Measurements from ENCODE around the gene LMNTD1.
"Not testable (repeated sequence)": the region's sequence is repeated elsewhere in the genome, so short reads cannot be mapped to it uniquely, and the experiment has no call there.

LMNTD1 gene

DNA sequence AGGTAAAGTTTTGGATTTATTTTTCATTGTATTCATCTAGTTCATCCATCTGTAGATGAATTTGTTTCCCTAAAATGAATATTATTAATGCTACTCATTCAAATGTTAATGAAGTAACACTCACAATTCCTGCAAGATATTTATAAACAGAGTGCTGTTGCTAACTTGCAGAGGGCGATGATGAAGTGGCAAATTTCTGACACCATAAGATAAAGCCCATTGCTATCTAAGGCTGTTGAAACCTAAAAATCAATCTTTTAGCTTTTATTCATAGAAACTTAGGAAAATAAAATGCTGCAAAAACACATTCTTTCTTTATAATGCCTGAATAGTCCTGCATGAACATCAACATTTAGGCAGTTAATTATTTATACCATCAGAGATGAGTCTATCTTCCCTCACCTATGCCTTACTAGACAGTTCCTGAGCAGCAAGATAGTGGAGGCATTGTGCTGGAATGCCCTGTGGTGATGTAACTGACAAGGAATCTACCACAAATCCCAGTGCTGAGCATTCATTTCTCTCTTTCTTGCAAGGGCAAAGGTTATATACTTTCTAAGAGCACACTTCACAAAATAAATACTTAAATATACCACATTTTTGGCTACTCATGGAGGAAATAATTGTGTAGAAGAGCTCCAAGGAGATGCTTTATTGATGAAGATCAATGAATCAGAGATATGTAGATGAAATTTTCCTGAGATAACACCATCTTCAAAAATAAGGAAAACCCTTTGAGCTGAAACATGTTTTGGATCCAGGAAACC is 57.6 kb downstream of the LMNTD1 start:
- no peak for TF ChIP-seq JUND (IDR thresholded peaks at IDR 0.05; ENCODE audit: low read depth)
- no peak for DNase-seq (ENCODE audit: low read depth in 1 of 2, low spot score in 1 of 2)
- in situ Hi-C loops (cut with HindIII; ENCODE audit: low pct_unique_long_range_greater_than_20kb, low sequenced_read_pairs), result no loop called here

DNA sequence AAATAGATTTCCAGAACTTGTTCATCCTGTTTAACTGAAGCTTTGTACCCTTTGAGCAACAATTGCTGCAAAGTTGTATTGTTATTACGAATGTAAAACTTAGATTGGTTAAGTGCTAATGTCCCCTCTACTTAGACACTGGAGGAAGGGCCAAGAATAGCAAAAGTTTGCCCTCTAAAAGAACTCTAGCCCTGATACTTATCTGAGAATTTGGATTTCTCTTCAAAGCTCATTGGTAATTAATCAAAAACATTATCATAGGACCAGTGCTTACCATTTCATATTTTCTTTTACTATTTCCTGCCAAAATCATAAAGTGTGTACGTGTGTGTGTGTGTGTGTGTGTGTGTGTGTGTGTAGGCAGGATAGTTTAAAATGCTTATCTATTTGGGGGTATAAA is 58.2 kb downstream of the LMNTD1 start:
- no peak for DNase-seq (ENCODE audit: low read depth in 1 of 2, low spot score in 1 of 2)
- in situ Hi-C loops (cut with HindIII; ENCODE audit: low pct_unique_long_range_greater_than_20kb, low sequenced_read_pairs), result no loop called here
- TF ChIP-seq JUND (IDR thresholded peaks at IDR 0.05; ENCODE audit: low read depth), result no peak

DNA sequence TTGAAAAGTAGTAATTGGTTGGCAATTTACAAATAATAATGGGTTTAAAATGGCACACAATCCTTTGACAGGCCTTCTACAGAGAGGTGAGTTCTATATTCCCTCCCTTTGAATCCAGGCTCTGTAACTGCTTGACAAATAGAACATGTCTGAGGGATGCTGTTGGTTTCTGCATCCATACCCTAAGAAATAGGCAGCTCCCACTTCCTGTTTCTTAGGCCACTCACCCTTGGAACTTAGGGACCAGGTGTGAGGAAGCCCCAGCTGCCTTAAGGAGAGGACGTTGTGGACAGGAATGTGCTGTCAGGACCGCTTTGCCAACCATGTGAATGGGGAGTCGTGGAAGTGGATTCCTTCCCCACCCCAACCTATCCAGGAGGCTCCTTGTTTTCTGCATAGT is 59.4 kb downstream of the LMNTD1 start:
- TF ChIP-seq JUND (IDR thresholded peaks at IDR 0.05; ENCODE audit: low read depth), result no peak
- no peak for DNase-seq (ENCODE audit: low read depth in 1 of 2, low spot score in 1 of 2)
- in situ Hi-C loops (cut with HindIII; ENCODE audit: low pct_unique_long_range_greater_than_20kb, low sequenced_read_pairs), result no loop called here

DNA sequence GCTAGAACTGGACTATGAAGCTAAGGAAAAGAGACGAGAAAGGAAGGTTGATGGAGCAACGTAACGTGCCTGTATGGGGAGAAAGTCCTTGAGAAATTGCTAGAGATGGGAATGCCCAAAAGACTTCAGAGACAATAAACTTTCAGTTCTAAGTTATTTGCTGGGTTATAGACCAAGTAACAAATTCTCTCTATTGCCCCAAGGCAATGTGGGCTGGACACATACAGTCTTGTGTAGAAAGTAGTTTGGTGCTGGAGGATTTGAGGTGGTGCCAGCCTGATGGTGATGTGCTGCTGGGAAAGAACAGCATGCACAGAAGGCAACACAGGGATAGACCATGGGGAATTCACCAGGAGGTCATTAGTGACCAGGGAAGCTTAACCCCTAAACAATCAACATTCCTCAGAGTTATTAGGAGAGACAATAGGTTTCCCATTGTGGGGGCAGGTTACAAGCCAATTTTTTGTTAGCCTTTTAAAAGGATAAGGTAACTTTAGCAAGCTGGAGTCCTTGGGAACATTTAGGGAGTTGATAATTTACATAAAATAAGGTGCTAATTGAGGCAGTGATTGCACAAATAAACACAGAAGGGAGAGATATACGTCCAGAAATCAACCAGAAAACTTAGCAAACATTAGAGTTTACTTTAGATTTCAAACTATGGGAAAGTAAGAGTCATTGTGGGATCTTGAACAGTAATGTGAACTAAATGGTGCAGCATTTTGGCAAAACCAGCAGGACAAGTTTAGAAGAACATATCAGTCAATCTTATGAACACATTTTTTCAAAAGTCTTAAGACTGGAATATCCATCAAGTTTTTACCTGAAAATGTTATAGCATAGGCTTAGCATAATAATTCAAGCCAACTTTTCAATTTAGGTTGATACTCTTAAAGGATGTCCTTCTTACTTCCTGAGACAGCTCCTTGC is 61.4 kb downstream of the LMNTD1 start:
- no peak for TF ChIP-seq JUND (IDR thresholded peaks at IDR 0.05; ENCODE audit: low read depth)
- in situ Hi-C loops (cut with HindIII; ENCODE audit: low pct_unique_long_range_greater_than_20kb, low sequenced_read_pairs), result no loop called here
- DNase-seq (ENCODE audit: low read depth in 1 of 2, low spot score in 1 of 2), result peak in 1 of 2 experiments; percentile 37

DNA sequence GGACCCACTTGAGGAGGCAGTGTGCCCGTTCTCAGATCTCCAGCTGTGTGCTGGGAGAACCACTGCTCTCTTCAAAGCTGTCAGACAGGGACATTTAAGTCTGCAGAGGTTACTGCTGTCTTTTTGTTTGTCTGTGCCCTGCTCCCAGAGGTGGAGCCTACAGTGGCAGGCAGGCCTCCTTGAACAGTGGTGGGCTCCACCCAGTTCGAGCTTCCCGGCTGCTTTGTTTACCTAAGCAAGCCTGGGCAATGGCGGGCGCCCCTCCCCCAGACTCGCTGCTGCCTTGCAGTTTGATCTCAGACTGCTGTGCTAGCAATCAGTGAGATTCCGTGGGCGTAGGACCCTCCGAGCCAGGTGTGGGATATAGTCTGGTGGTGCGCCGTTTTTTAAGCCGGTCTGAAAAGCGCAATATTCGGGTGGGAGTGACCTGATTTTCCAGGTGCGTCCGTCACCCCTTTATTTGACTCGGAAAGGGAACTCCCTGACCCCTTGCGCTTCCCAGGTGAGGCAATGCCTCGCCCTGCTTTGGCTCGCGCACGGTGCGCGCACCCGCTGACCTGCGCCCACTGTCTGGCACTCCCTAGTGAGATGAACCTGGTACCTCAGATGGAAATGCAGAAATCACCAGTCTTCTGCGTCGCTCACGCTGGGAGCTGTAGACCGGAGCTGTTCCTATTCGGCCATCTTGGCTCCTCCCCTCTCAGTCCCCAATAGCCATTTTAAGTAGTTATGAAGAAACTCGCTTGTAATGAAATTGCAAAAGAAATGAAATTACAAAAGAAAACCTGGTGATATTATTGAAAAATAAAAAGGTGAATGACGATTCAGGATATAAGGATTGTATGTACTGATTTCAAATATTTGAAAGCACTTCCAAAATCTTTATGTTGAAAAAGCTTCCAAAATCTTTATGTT is 63.9 kb downstream of the LMNTD1 start:
- in situ Hi-C loops (cut with HindIII; ENCODE audit: low pct_unique_long_range_greater_than_20kb, low sequenced_read_pairs); DNase-seq (ENCODE audit: low read depth in 1 of 2, low spot score in 1 of 2): not testable (repeated sequence)

DNA sequence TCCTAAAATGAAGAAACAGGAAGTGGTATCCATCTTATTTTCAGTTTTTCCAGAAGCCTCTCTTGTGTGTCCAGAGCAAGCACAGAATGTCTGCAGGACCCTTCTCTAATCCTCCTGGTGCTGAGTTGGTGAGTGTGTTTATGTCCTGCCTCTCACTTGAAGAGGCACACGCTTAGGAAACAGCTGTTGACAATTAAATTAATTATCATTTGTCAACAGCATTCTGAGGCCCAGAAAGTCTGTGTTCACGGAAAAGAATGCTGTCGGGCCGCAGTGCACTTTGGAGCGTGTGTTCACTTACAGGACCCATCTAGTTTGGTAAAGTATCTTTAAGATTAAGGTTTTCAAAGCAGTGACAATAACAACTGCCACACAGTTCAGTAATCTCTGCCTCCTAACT is 70.5 kb downstream of the LMNTD1 start:
- TF ChIP-seq JUND (IDR thresholded peaks at IDR 0.05; ENCODE audit: low read depth), result no peak
- in situ Hi-C loops (cut with HindIII; ENCODE audit: low pct_unique_long_range_greater_than_20kb, low sequenced_read_pairs), result no loop called here

DNA sequence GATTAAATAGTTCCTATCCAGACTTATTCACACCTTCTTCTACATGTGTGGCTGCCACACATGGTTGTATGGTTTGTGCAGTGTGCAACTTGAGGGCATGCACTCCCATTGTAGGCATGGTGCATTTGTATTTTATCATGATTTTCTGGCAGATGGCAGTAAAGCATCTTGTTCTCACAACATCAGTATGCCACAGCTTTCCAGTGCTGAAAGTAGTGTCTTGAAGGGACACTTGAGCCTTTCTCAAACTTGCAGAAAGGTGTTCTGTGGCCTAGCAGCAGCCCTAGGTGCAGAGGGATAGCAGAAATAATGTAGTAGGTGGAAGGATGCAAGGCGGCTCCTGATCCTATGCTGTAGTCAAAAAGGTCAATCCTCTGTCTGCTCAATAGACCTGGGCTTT is 72.9 kb downstream of the LMNTD1 start:
- peak in 1 of 2 experiments; percentile 22 for DNase-seq (ENCODE audit: low read depth in 1 of 2, low spot score in 1 of 2)
- no peak for TF ChIP-seq JUND (IDR thresholded peaks at IDR 0.05; ENCODE audit: low read depth)
- in situ Hi-C loops (cut with HindIII; ENCODE audit: low pct_unique_long_range_greater_than_20kb, low sequenced_read_pairs), result no loop called here

More for the DNA sequence above, 70.5 kb downstream of the LMNTD1 start:
- DNase-seq (ENCODE audit: low read depth in 1 of 2, low spot score in 1 of 2), result no peak

DNA sequence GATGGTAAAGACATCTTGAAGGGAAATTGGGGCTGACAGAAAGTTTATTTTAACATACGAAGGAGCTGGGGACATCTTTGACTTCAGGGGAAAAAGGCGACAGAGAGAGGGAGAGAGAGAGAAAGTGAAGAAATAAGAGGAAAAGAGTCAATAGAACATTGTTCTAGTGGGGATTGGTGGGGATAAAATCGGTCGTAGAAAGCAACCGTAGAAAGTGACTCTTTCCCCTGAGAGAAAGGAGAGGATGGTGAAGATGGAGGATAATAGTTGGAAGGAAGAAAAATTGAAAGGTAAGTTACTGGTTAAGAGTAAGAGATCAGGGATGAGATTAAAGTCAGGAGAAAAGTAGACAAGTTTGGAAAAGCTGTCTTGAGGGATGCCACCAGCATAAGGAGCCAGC is 75.9 kb downstream of the LMNTD1 start:
- in situ Hi-C loops (cut with HindIII; ENCODE audit: low pct_unique_long_range_greater_than_20kb, low sequenced_read_pairs), result no loop called here
- TF ChIP-seq JUND (IDR thresholded peaks at IDR 0.05; ENCODE audit: low read depth), result no peak
- no peak for DNase-seq (ENCODE audit: low read depth in 1 of 2, low spot score in 1 of 2)

DNA sequence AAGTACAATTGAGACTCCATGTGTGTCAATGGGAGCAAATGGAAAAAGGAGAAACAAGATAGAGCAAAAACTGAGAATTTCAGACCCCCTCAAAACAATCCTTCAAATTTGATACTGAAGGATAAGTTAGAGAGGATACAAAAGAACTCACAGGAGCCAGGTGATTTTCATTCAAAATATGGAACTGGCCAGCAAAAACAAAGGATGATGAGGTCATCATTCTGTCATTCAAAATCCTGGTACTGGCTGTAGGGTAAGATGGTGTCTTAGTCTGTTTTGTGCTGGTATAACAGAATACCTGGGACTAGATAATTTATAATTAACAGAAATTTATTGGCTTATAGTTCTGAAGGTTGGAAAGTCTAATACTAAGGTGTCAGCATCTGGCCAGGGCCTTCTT is 80.6 kb downstream of the LMNTD1 start:
- in situ Hi-C loops (cut with HindIII; ENCODE audit: low pct_unique_long_range_greater_than_20kb, low sequenced_read_pairs), result no loop called here
- no peak for TF ChIP-seq JUND (IDR thresholded peaks at IDR 0.05; ENCODE audit: low read depth)
- no peak for DNase-seq (ENCODE audit: low read depth in 1 of 2, low spot score in 1 of 2)

DNA sequence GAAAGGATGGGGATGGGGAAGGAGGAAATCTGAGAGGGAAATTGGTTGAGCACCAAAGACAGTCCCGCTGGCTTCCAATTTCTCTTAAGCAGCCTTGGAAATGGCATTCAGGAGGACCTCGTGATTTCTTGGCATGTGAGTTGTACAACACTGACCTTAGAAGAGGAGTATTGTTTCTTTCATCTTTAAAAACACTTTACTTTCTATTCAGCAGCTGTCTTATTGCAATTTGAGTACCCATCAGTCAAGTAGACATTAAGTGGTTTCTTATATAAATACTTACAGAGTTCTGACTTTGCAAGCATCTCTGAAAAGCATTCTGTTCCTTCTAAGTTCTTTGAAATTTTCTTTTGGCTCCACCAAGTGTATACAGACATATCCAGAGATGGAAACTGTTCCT is 83.2 kb downstream of the LMNTD1 start:
- in situ Hi-C loops (cut with HindIII; ENCODE audit: low pct_unique_long_range_greater_than_20kb, low sequenced_read_pairs), result no loop called here
- TF ChIP-seq JUND (IDR thresholded peaks at IDR 0.05; ENCODE audit: low read depth), result no peak
- no peak for DNase-seq (ENCODE audit: low read depth in 1 of 2, low spot score in 1 of 2)

DNA sequence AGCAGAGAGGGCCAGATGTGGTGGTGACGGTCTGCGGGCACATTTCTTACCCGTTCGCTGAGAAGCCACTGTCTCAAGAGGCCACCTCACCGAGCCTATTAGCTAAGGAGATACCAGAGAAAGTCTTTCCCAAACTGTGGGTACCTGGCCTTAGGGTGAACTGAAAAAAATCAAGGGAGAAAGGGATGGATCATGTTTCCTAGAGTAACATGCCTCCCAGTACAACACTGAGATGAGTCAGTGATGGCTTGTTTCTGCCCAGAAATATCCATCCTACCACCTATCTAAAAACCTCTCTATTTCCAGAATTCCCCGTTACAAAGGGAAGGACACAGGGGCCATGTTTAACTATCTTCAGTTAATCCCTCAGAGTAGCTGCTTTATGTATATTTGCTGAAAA is 83.7 kb downstream of the LMNTD1 start:
- DNase-seq (ENCODE audit: low read depth in 1 of 2, low spot score in 1 of 2), result no peak
- TF ChIP-seq JUND (IDR thresholded peaks at IDR 0.05; ENCODE audit: low read depth), result no peak
- in situ Hi-C loops (cut with HindIII; ENCODE audit: low pct_unique_long_range_greater_than_20kb, low sequenced_read_pairs), result no loop called here

DNA sequence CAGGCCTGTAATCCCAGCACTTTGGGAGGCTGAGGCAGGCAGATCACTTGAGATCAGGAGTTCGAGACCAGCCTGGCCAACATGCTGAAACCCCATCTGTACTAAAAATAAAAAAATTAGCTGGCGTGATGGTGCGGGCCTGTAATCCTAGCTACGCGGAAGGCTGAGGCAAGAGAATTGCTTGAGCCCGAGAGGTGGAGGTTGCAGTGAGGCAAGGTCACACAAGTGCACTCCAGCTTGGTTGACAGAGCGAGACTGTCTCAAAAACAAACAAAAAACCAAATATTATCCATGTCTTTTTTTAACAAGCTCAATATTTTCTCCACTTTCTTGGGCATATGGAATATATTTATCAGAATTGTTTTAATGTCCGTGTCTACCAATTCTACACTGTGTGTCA is 89.6 kb downstream of the LMNTD1 start:
- DNase-seq (ENCODE audit: low read depth in 1 of 2, low spot score in 1 of 2), result no peak
- no peak for TF ChIP-seq JUND (IDR thresholded peaks at IDR 0.05; ENCODE audit: low read depth)
- in situ Hi-C loops (cut with HindIII; ENCODE audit: low pct_unique_long_range_greater_than_20kb, low sequenced_read_pairs), result no loop called here
